ENCODE measurements around the gene CAD.
A peak's percentile ranks its signal among the peaks of the same experiment; 100 is the strongest.

GRCh38 chr2:27264753-27265535 is 47.8 kb downstream of the CAD start:
- peak; percentile 39 to 60 (median 46) for TF ChIP-seq CTCF (IDR thresholded peaks at IDR 0.05 in 4 of 5, conservative IDR thresholded peaks at IDR 0.05 in 1 of 5)
- TF ChIP-seq POLR2A (IDR thresholded peaks at IDR 0.05), result no peak
